HEK293 (cell line): Measurements from ENCODE around the gene TMEM128.

Experiments
- GLIS1 ChIP-seq: fragments of 450-650 bp; formaldehyde crosslinking; IDR thresholded peaks from 2 replicates; pipeline ENCODE4 v1.5.1; 2016; ENCODE audit warnings: missing biosample characterization, missing genetic modification characterization
- IKZF3 ChIP-seq: fragments of 450-650 bp; IDR thresholded peaks from 2 replicates; pipeline ENCODE4 v1.5.0; 2018; ENCODE audit warnings: missing biosample characterization, mild to moderate bottlenecking, missing genetic modification characterization, moderate library complexity
- KLF10 ChIP-seq: fragments of 450-650 bp; IDR thresholded peaks from 2 replicates; pipeline ENCODE4 v1.5.1; 2018; ENCODE audit warnings: missing biosample characterization, mild to moderate bottlenecking, missing genetic modification characterization
- KLF9 ChIP-seq: fragments of 450-650 bp; formaldehyde crosslinking; IDR thresholded peaks from 2 replicates; pipeline ENCODE4 v1.5.1; 2016; ENCODE audit warnings: missing biosample characterization, missing genetic modification characterization, low read depth
- WT1 ChIP-seq: fragments of 450-650 bp; formaldehyde crosslinking; IDR thresholded peaks from 2 replicates; pipeline ENCODE4 v1.5.1; 2016; ENCODE audit warnings: missing biosample characterization, missing genetic modification characterization
- ZBTB17 ChIP-seq: fragments of 450-650 bp; formaldehyde crosslinking; IDR thresholded peaks from 2 replicates; pipeline ENCODE4 v1.5.1; 2016; ENCODE audit warnings: missing biosample characterization, missing genetic modification characterization
- ZBTB7A ChIP-seq: fragments of 450-650 bp; formaldehyde crosslinking; IDR thresholded peaks from 2 replicates; pipeline ENCODE4 v1.5.1; 2016; ENCODE audit warnings: low read depth, missing biosample characterization, missing genetic modification characterization
- ZBTB8A ChIP-seq: fragments of 450-650 bp; formaldehyde crosslinking; IDR thresholded peaks from 2 replicates; pipeline ENCODE4 v1.5.1; 2016; ENCODE audit warnings: missing biosample characterization, missing genetic modification characterization
- ZFHX2 ChIP-seq: fragments of 450-650 bp; formaldehyde crosslinking; conservative IDR thresholded peaks from 2 replicates; pipeline ENCODE4 v1.5.1; 2016; ENCODE audit warnings: missing biosample characterization, missing genetic modification characterization
- ZNF112 ChIP-seq: fragments of 450-650 bp; formaldehyde crosslinking; IDR thresholded peaks from 2 replicates; pipeline ENCODE4 v1.5.0; 2017; ENCODE audit warnings: missing biosample characterization, missing genetic modification characterization
- ZNF114 ChIP-seq: fragments of 450-650 bp; formaldehyde crosslinking; IDR thresholded peaks from 2 replicates; pipeline ENCODE4 v1.5.0; 2017; ENCODE audit warnings: missing biosample characterization, missing genetic modification characterization
- ZNF121 ChIP-seq: fragments of 450-650 bp; formaldehyde crosslinking; IDR thresholded peaks from 2 replicates; pipeline ENCODE4 v1.5.1; 2016; ENCODE audit warnings: missing biosample characterization, missing genetic modification characterization
- ZNF157 ChIP-seq: fragments of 450-650 bp; formaldehyde crosslinking; IDR thresholded peaks from 2 replicates; pipeline ENCODE4 v1.5.1; 2016; ENCODE audit warnings: missing biosample characterization, missing genetic modification characterization
- ZNF16 ChIP-seq: fragments of 450-650 bp; formaldehyde crosslinking; IDR thresholded peaks from 2 replicates; pipeline ENCODE4 v1.5.1; 2016; ENCODE audit warnings: low read depth, missing biosample characterization, missing genetic modification characterization
- ZNF175 ChIP-seq: fragments of 450-650 bp; formaldehyde crosslinking; IDR thresholded peaks from 2 replicates; pipeline ENCODE4 v1.5.1; 2016; ENCODE audit warnings: missing biosample characterization, missing genetic modification characterization
- ZNF239 ChIP-seq: fragments of 450-650 bp; formaldehyde crosslinking; IDR thresholded peaks from 2 replicates; pipeline ENCODE4 v1.5.1; 2016; ENCODE audit warnings: missing biosample characterization, missing genetic modification characterization
- ZNF473 ChIP-seq: fragments of 450-650 bp; formaldehyde crosslinking; IDR thresholded peaks from 2 replicates; pipeline ENCODE4 v1.5.1; 2017; ENCODE audit warnings: missing biosample characterization, missing genetic modification characterization
- ZNF510 ChIP-seq: fragments of 450-650 bp; formaldehyde crosslinking; IDR thresholded peaks from 2 replicates; pipeline ENCODE4 v1.5.1; 2018; ENCODE audit warnings: mild to moderate bottlenecking, missing genetic modification characterization, missing biosample characterization; ENCODE audit not compliant: insufficient replicate concordance
- ZNF558 ChIP-seq: fragments of 450-650 bp; formaldehyde crosslinking; IDR thresholded peaks from 2 replicates; pipeline ENCODE4 v1.5.1; 2016; ENCODE audit warnings: missing biosample characterization, missing genetic modification characterization
- ZNF560 ChIP-seq: fragments of 450-650 bp; formaldehyde crosslinking; IDR thresholded peaks from 2 replicates; pipeline ENCODE4 v1.5.1; 2017; ENCODE audit warnings: missing biosample characterization, missing genetic modification characterization, borderline replicate concordance
- ZNF571 ChIP-seq: fragments of 450-650 bp; formaldehyde crosslinking; IDR thresholded peaks from 2 replicates; pipeline ENCODE4 v1.5.0; 2017; ENCODE audit warnings: missing biosample characterization, missing genetic modification characterization
- ZNF623 ChIP-seq: fragments of 450-650 bp; formaldehyde crosslinking; IDR thresholded peaks from 2 replicates; pipeline ENCODE4 v1.5.1; 2016; ENCODE audit warnings: missing biosample characterization, missing genetic modification characterization
- ZNF707 ChIP-seq: fragments of 450-650 bp; formaldehyde crosslinking; IDR thresholded peaks from 2 replicates; pipeline ENCODE4 v1.5.1; 2016; ENCODE audit warnings: missing biosample characterization, missing genetic modification characterization
- ZNF768 ChIP-seq: fragments of 450-650 bp; formaldehyde crosslinking; IDR thresholded peaks from 2 replicates; pipeline ENCODE4 v1.5.1; 2018; ENCODE audit warnings: missing biosample characterization, mild to moderate bottlenecking, missing genetic modification characterization
- ZNF830 ChIP-seq: fragments of 450-650 bp; IDR thresholded peaks from 2 replicates; pipeline ENCODE4 v1.5.0; 2018; ENCODE audit warnings: missing biosample characterization, missing genetic modification characterization, low read depth, mild to moderate bottlenecking, moderate library complexity
- ZNF837 ChIP-seq: fragments of 450-650 bp; formaldehyde crosslinking; IDR thresholded peaks from 2 replicates; pipeline ENCODE4 v1.5.1; 2016; ENCODE audit warnings: missing biosample characterization, missing genetic modification characterization
- ZSCAN30 ChIP-seq: fragments of 450-650 bp; IDR thresholded peaks from 2 replicates; pipeline ENCODE4 v1.5.1; 2018; ENCODE audit warnings: missing biosample characterization, mild to moderate bottlenecking, missing genetic modification characterization, moderate library complexity
- TF ChIP-seq, protein P1 (sequence below): fragments of 450-650 bp; IDR thresholded peaks from 2 replicates; pipeline ENCODE4 v1.5.1; 2018; ENCODE audit warnings: missing biosample characterization, missing genetic modification characterization
- TF ChIP-seq, protein P2 (sequence below): fragments of 450-650 bp; formaldehyde crosslinking; IDR thresholded peaks from 2 replicates; pipeline ENCODE4 v1.5.1; 2016; ENCODE audit warnings: missing biosample characterization, missing genetic modification characterization
- TF ChIP-seq, protein P3 (sequence below): fragments of 450-650 bp; formaldehyde crosslinking; IDR thresholded peaks from 2 replicates; pipeline ENCODE4 v1.5.1; 2016; ENCODE audit warnings: missing biosample characterization, missing genetic modification characterization
- TF ChIP-seq, protein P4 (sequence below): fragments of 450-650 bp; formaldehyde crosslinking; IDR thresholded peaks from 2 replicates; pipeline ENCODE4 v1.5.1; 2016; ENCODE audit warnings: missing biosample characterization, missing genetic modification characterization

TMEM128 gene

DNA sequence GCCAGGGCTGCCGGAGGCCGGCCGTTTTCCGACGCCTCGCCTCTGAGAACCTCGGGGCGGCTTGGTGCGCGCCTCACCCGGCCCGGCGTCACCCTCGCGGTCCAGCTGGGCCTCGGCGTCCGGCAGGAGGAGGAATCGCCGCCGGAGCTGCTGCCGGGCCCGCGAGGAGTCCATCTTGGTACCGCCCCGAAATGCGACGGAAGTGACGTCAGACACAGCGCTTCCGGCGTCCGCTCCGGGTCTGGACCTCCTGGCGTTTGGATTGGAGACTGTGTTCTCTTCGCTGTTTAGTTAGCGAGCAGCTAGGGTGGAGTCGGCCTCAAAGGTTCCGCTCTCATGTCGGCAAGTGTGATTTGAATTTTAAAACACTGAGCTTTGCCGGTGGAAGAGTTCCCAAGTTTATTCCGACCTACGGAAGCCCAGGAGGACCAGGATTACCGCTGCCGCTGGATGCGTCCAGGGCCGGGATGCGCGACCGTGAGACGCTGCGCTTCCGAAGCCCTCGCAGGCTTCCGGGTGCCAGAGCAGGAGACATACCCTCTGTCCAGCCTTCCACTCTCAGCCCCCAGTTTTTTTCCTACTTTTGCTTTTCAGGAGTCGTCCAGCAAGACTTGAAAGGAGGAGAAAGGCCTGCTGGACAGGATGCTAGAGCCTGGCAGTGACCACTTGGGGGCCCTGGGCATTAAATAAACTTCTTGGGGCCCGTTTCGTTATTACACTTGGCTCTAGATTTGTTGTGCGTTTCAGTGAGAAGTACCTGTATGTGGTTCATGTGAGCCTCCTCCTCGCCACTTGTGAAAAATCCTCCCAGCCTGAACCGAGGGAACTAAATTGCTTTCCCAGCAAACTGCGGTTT is at the start of gene TMEM128 (continued):
- no peak for TF ChIP-seq ZNF121
- no peak for TF ChIP-seq ZNF112 (tag by site-specific recombination)
- no peak for TF ChIP-seq ZNF830 (tag by site-specific recombination)
- TF ChIP-seq WT1 (tag by site-specific recombination) = no peak
- TF ChIP-seq ZBTB8A = no peak
- peak; percentile 61 for TF ChIP-seq IKZF3 (tag by site-specific recombination)
- TF ChIP-seq ZNF157 (tag by site-specific recombination) = no peak
- no peak for TF ChIP-seq ZNF114 (tag by site-specific recombination)
- TF ChIP-seq, protein P1, sequence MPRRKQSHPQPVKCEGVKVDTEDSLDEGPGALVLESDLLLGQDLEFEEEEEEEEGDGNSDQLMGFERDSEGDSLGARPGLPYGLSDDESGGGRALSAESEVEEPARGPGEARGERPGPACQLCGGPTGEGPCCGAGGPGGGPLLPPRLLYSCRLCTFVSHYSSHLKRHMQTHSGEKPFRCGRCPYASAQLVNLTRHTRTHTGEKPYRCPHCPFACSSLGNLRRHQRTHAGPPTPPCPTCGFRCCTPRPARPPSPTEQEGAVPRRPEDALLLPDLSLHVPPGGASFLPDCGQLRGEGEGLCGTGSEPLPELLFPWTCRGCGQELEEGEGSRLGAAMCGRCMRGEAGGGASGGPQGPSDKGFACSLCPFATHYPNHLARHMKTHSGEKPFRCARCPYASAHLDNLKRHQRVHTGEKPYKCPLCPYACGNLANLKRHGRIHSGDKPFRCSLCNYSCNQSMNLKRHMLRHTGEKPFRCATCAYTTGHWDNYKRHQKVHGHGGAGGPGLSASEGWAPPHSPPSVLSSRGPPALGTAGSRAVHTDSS (tag by site-specific recombination) = no peak
- no peak for TF ChIP-seq ZNF560 (tag by site-specific recombination)
- TF ChIP-seq ZNF473 (tag by site-specific recombination) = no peak
- TF ChIP-seq ZNF623 = no peak
- TF ChIP-seq ZNF558 (tag by site-specific recombination) = no peak
- peak; percentile 64 for TF ChIP-seq GLIS1
- no peak for TF ChIP-seq ZNF510 (tag by site-specific recombination)
- no peak for TF ChIP-seq ZNF768 (tag by site-specific recombination)
- TF ChIP-seq ZNF571 (tag by site-specific recombination) = no peak
- TF ChIP-seq ZBTB17 (tag by site-specific recombination) = peak; percentile 86
- 0 out of 2 replicates have a peak, but pooled peaks have one; percentile 4 for TF ChIP-seq ZSCAN30 (tag by site-specific recombination)
- TF ChIP-seq KLF9 (tag by site-specific recombination) = peak; percentile 32; the same call in 1 of the 2 replicates
- TF ChIP-seq KLF10 (tag by site-specific recombination) = no peak
- TF ChIP-seq ZFHX2 (tag by site-specific recombination) = no peak
- TF ChIP-seq ZNF239 (tag by site-specific recombination) = no peak
- no peak for TF ChIP-seq ZBTB7A
- TF ChIP-seq, protein P2, sequence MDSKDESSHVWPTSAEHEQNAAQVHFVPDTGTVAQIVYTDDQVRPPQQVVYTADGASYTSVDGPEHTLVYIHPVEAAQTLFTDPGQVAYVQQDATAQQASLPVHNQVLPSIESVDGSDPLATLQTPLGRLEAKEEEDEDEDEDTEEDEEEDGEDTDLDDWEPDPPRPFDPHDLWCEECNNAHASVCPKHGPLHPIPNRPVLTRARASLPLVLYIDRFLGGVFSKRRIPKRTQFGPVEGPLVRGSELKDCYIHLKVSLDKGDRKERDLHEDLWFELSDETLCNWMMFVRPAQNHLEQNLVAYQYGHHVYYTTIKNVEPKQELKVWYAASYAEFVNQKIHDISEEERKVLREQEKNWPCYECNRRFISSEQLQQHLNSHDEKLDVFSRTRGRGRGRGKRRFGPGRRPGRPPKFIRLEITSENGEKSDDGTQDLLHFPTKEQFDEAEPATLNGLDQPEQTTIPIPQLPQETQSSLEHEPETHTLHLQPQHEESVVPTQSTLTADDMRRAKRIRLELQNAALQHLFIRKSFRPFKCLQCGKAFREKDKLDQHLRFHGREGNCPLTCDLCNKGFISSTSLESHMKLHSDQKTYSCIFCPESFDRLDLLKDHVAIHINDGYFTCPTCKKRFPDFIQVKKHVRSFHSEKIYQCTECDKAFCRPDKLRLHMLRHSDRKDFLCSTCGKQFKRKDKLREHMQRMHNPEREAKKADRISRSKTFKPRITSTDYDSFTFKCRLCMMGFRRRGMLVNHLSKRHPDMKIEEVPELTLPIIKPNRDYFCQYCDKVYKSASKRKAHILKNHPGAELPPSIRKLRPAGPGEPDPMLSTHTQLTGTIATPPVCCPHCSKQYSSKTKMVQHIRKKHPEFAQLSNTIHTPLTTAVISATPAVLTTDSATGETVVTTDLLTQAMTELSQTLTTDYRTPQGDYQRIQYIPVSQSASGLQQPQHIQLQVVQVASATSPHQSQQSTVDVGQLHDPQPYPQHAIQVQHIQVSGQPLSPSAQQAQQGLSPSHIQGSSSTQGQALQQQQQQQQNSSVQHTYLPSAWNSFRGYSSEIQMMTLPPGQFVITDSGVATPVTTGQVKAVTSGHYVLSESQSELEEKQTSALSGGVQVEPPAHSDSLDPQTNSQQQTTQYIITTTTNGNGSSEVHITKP (tag by site-specific recombination) = peak; percentile 62; the same call in 1 of the 2 replicates
- TF ChIP-seq ZNF707 (tag by site-specific recombination) = no peak
- TF ChIP-seq ZNF837 (tag by site-specific recombination) = no peak
- TF ChIP-seq ZNF175 (tag by site-specific recombination) = no peak
- TF ChIP-seq, protein P3, sequence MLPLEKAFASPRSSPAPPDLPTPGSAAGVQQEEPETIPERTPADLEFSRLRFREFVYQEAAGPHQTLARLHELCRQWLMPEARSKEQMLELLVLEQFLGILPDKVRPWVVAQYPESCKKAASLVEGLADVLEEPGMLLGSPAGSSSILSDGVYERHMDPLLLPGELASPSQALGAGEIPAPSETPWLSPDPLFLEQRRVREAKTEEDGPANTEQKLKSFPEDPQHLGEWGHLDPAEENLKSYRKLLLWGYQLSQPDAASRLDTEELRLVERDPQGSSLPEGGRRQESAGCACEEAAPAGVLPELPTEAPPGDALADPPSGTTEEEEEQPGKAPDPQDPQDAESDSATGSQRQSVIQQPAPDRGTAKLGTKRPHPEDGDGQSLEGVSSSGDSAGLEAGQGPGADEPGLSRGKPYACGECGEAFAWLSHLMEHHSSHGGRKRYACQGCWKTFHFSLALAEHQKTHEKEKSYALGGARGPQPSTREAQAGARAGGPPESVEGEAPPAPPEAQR (tag by site-specific recombination) = no peak
- TF ChIP-seq, protein P4, sequence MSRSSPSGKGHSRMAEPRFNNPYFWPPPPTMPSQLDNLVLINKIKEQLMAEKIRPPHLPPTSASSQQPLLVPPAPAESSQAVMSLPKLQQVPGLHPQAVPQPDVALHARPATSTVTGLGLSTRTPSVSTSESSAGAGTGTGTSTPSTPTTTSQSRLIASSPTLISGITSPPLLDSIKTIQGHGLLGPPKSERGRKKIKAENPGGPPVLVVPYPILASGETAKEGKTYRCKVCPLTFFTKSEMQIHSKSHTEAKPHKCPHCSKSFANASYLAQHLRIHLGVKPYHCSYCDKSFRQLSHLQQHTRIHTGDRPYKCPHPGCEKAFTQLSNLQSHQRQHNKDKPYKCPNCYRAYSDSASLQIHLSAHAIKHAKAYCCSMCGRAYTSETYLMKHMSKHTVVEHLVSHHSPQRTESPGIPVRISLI = no peak
- no peak for TF ChIP-seq ZNF16
